ENCODE results near the gene RASAL2. TPM values are rescaled to one million over a fixed set of nuclear protein-coding genes. Genes with fewer than 3 reads are reported as not detected.

RASAL2 gene
- total RNA-seq, 1 donor from 2014 or later: 44.2 TPM

GRCh38 chr1:178150610-178151009 is 56.7 kb downstream of the RASAL2 start:
- DNase-seq (ENCODE audit: low read depth) (peak; percentile 61), FAIRE-seq (no peak)
- H3K27me3 ChIP-seq (ENCODE audit: insufficient read depth, low read length): no peaks in the 10 kb centered on the region
- H3K79me2 ChIP-seq (ENCODE audit: insufficient read depth, low read length): peaks cover 78% of the 10 kb centered on the region
- peaks cover 14% of the 10 kb centered on the region for H3K4me1 ChIP-seq (ENCODE audit: insufficient read depth, low read length)
- no peak overlapping the region for H3K4me3 ChIP-seq (ENCODE audit: insufficient read depth, low read depth, low read length)
- Mint-ChIP-seq H3K36me3 (ENCODE audit: low read depth, unreplicated experiment) (no peaks in the 10 kb centered on the region), H3K4me1 (ENCODE audit: low read depth, unreplicated experiment) (peaks cover 11% of the 10 kb centered on the region), H3K27ac (ENCODE audit: unreplicated experiment) (no peak overlapping the region), H3K27me3 (ENCODE audit: low read depth, unreplicated experiment) (no peaks in the 10 kb centered on the region), H3K9me3 (ENCODE audit: unreplicated experiment) (peaks cover 2% of the 10 kb centered on the region), H3K4me3 (ENCODE audit: unreplicated experiment) (no peak overlapping the region)
- H3K27ac ChIP-seq (ENCODE audit: low read depth, low read length): no peak overlapping the region
- no peak for TF ChIP-seq CTCF (IDR thresholded peaks at IDR 0.05; ENCODE audit: insufficient read depth, low read depth, low read length)
- no peak for TF ChIP-seq EZH2 (IDR thresholded peaks at IDR 0.05; ENCODE audit: insufficient read depth, low read length)
- H4K20me1 ChIP-seq (ENCODE audit: insufficient read depth, low read length): peaks cover 16% of the 10 kb centered on the region
- H3K36me3 ChIP-seq (ENCODE audit: insufficient read depth, low read length): no peaks in the 10 kb centered on the region
- H3K9ac ChIP-seq (ENCODE audit: low read length): no peak overlapping the region
- H2AFZ ChIP-seq (ENCODE audit: low read depth, low read length): no peak overlapping the region
- H3K4me2 ChIP-seq (ENCODE audit: low read length): peak overlapping the region; percentile 28
- H3K9me3 ChIP-seq (ENCODE audit: insufficient read depth, low read depth, low read length): no peaks in the 10 kb centered on the region

- no peak overlapping the region for H3K27ac ChIP-seq (ENCODE audit: low read depth, low read length)
- peaks cover 15% of the 10 kb centered on the region for H3K4me1 Mint-ChIP-seq (ENCODE audit: low read depth, unreplicated experiment)
- peak; percentile 45 for FAIRE-seq
- no peak overlapping the region for H3K9ac ChIP-seq (ENCODE audit: low read length)
- H2AFZ ChIP-seq (ENCODE audit: low read depth, low read length): no peak overlapping the region
- H3K36me3 Mint-ChIP-seq (ENCODE audit: low read depth, unreplicated experiment): no peaks in the 10 kb centered on the region
- H3K4me1 ChIP-seq (ENCODE audit: insufficient read depth, low read length): peaks cover 9% of the 10 kb centered on the region
- H3K27me3 Mint-ChIP-seq (ENCODE audit: low read depth, unreplicated experiment): no peaks in the 10 kb centered on the region
- H3K9me3 ChIP-seq (ENCODE audit: insufficient read depth, low read depth, low read length): no peaks in the 10 kb centered on the region
- peaks cover 78% of the 10 kb centered on the region for H3K79me2 ChIP-seq (ENCODE audit: insufficient read depth, low read length)
- DNase-seq (ENCODE audit: low read depth): no peak
- H3K4me3 Mint-ChIP-seq (ENCODE audit: unreplicated experiment): no peak overlapping the region
- H3K4me2 ChIP-seq (ENCODE audit: low read length): no peak overlapping the region
- no peaks in the 10 kb centered on the region for H3K27me3 ChIP-seq (ENCODE audit: insufficient read depth, low read length)
- no peak overlapping the region for H3K4me3 ChIP-seq (ENCODE audit: insufficient read depth, low read depth, low read length)
- no peaks in the 10 kb centered on the region for H3K36me3 ChIP-seq (ENCODE audit: insufficient read depth, low read length)
- peaks cover 2% of the 10 kb centered on the region for H3K9me3 Mint-ChIP-seq (ENCODE audit: unreplicated experiment)
- peak overlapping the region; percentile 20 for H3K27ac Mint-ChIP-seq (ENCODE audit: unreplicated experiment)
- TF ChIP-seq CTCF (IDR thresholded peaks at IDR 0.05; ENCODE audit: insufficient read depth, low read depth, low read length) (no peak), EZH2 (IDR thresholded peaks at IDR 0.05; ENCODE audit: insufficient read depth, low read length) (no peak)
- H4K20me1 ChIP-seq (ENCODE audit: insufficient read depth, low read length): peaks cover 17% of the 10 kb centered on the region
These were observed 57.9 kb downstream of the RASAL2 start for GRCh38 chr1:178151831-178152230.

- Histone ChIP-seq H3K4me2 (ENCODE audit: low read length) (peak overlapping the region; percentile 59), H4K20me1 (ENCODE audit: insufficient read depth, low read length) (peaks cover 15% of the 10 kb centered on the region), H2AFZ (ENCODE audit: low read depth, low read length) (no peak overlapping the region), H3K27me3 (ENCODE audit: insufficient read depth, low read length) (no peaks in the 10 kb centered on the region), H3K4me1 (ENCODE audit: insufficient read depth, low read length) (peaks cover 9% of the 10 kb centered on the region), H3K27ac (ENCODE audit: low read depth, low read length) (peak overlapping the region; percentile 16), H3K36me3 (ENCODE audit: insufficient read depth, low read length) (no peaks in the 10 kb centered on the region), H3K9me3 (ENCODE audit: insufficient read depth, low read depth, low read length) (no peaks in the 10 kb centered on the region), H3K9ac (ENCODE audit: low read length) (peak overlapping the region; percentile 50), H3K79me2 (ENCODE audit: insufficient read depth, low read length) (peaks cover 78% of the 10 kb centered on the region), H3K4me3 (ENCODE audit: insufficient read depth, low read depth, low read length) (no peak overlapping the region)
- no peak for TF ChIP-seq EZH2 (IDR thresholded peaks at IDR 0.05; ENCODE audit: insufficient read depth, low read length)
- no peak for TF ChIP-seq CTCF (IDR thresholded peaks at IDR 0.05; ENCODE audit: insufficient read depth, low read depth, low read length)
- FAIRE-seq: no peak
- Mint-ChIP-seq H3K9me3 (ENCODE audit: unreplicated experiment) (peaks cover 2% of the 10 kb centered on the region), H3K4me1 (ENCODE audit: low read depth, unreplicated experiment) (peaks cover 23% of the 10 kb centered on the region), H3K27me3 (ENCODE audit: low read depth, unreplicated experiment) (no peaks in the 10 kb centered on the region), H3K36me3 (ENCODE audit: low read depth, unreplicated experiment) (no peaks in the 10 kb centered on the region), H3K27ac (ENCODE audit: unreplicated experiment) (peak overlapping the region; percentile 36), H3K4me3 (ENCODE audit: unreplicated experiment) (no peak overlapping the region)
- DNase-seq (ENCODE audit: low read depth): peak; percentile 36
These were observed 61.8 kb downstream of the RASAL2 start for GRCh38 chr1:178155481-178156255.
